GM23338 (cell line): ENCODE measurements around the gene ROR1. TPM values are rescaled to one million over a fixed set of nuclear protein-coding genes. Genes with fewer than 3 reads are reported as not detected.

Source experiments
- ATAC-seq: fragments of 200-7000 bp; cut with Tn5 transposase; 3 replicates; pipeline ENCODE4 v1.9.1; 2020
- DNase-seq: peaks from one replicate; pipeline ENCODE4 v3.0.0-alpha.2; 2015; ENCODE audit warnings: low spot score
- H2AFZ ChIP-seq: fragments of 200-600 bp; sonication (generic); 2 replicates; pipeline ENCODE4 v1.8.0; 2016; ENCODE audit warnings: antibody characterized with exemption, mild to moderate bottlenecking, moderate library complexity
- H3F3A ChIP-seq: fragments of 200-600 bp; sonication (generic); replicated peaks from 2 replicates; pipeline ENCODE4 v1.8.0; 2017; ENCODE audit warnings: antibody characterized with exemption, mixed run types, low read depth
- H3K27ac ChIP-seq: fragments of 200-600 bp; sonication (generic); 2 replicates; pipeline ENCODE4 v1.6.1; 2016; ENCODE audit warnings: low read depth
- H3K27me3 ChIP-seq: fragments of 200-600 bp; sonication (generic); 2 replicates; pipeline ENCODE4 v1.8.0; 2016; ENCODE audit warnings: mild to moderate bottlenecking, mixed run types, moderate library complexity; ENCODE audit not compliant: insufficient read depth
- H3K36me3 ChIP-seq: fragments of 200-600 bp; sonication (generic); 2 replicates; pipeline ENCODE4 v1.8.0; 2016; ENCODE audit warnings: mild to moderate bottlenecking; ENCODE audit not compliant: insufficient read depth
- H3K4me1 ChIP-seq: fragments of 200-600 bp; sonication (generic); 2 replicates; pipeline ENCODE4 v1.8.0; 2016; ENCODE audit warnings: mild to moderate bottlenecking, moderate library complexity; ENCODE audit not compliant: insufficient read depth
- H3K4me2 ChIP-seq: fragments of 200-600 bp; sonication (generic); 2 replicates; pipeline ENCODE4 v1.7.1; 2017; ENCODE audit warnings: mixed run types
- H3K4me3 ChIP-seq: fragments of 200-600 bp; sonication (generic); 2 replicates; pipeline ENCODE4 v1.6.1; 2016; ENCODE audit warnings: mixed run types
- H3K79me2 ChIP-seq: fragments of 200-600 bp; sonication (generic); replicated peaks from 2 replicates; pipeline ENCODE4 v1.8.0; 2017; ENCODE audit warnings: mild to moderate bottlenecking; ENCODE audit not compliant: insufficient read depth
- H3K9me2 ChIP-seq: fragments of 200-600 bp; sonication (generic); 2 replicates; pipeline ENCODE4 v1.8.0; 2017; ENCODE audit not compliant: insufficient read depth
- H4K20me1 ChIP-seq: fragments of 200-600 bp; sonication (generic); replicated peaks from 2 replicates; pipeline ENCODE4 v1.8.0; 2017; ENCODE audit warnings: mild to moderate bottlenecking; ENCODE audit not compliant: insufficient read depth
- H3K27ac Mint-ChIP-seq: 2 replicates; pipeline ENCODE4 v1.8.0; 2020; ENCODE audit warnings: inconsistent platforms, mild to moderate bottlenecking, moderate library complexity, mixed read lengths
- H3K27me3 Mint-ChIP-seq: 3 replicates; pipeline ENCODE4 v1.8.0; 2022; ENCODE audit warnings: low read depth, mild to moderate bottlenecking, moderate library complexity, mixed read lengths, inconsistent platforms; ENCODE audit not compliant: insufficient read depth, poor library complexity
- H3K36me3 Mint-ChIP-seq: 3 replicates; pipeline ENCODE4 v1.8.0; 2021; ENCODE audit warnings: low read depth, mild to moderate bottlenecking, inconsistent platforms, moderate library complexity, mixed read lengths
- H3K4me1 Mint-ChIP-seq: 3 replicates; pipeline ENCODE4 v1.8.0; 2020; ENCODE audit warnings: mild to moderate bottlenecking, inconsistent platforms, mixed read lengths
- H3K4me3 Mint-ChIP-seq: 3 replicates; pipeline ENCODE4 v1.8.0; 2021; ENCODE audit warnings: moderate library complexity, mild to moderate bottlenecking, inconsistent platforms, mixed read lengths
- H3K9me3 Mint-ChIP-seq: 3 replicates; pipeline ENCODE4 v1.8.0; 2020; ENCODE audit warnings: moderate library complexity, mild to moderate bottlenecking, inconsistent platforms, mixed read lengths
- CREB1 ChIP-seq: fragments of 250-450 bp; sonication (Bioruptor Pico); IDR thresholded peaks from 2 replicates; pipeline ENCODE4 v1.5.0; 2020; ENCODE audit warnings: low read depth, mild to moderate bottlenecking, moderate library complexity
- EZH2 ChIP-seq: fragments of 200-600 bp; sonication (generic); IDR thresholded peaks from one replicate; pipeline ENCODE4 v1.8.0; 2017; ENCODE audit warnings: antibody characterized with exemption, mild to moderate bottlenecking, low read depth; ENCODE audit not compliant: unreplicated experiment
- EZH2phosphoT487 ChIP-seq: fragments of 200-600 bp; sonication (generic); IDR thresholded peaks from one replicate; pipeline ENCODE4 v1.8.1; 2018; ENCODE audit warnings: antibody characterized with exemption; ENCODE audit not compliant: unreplicated experiment
- JUNB ChIP-seq: IDR thresholded peaks from one replicate; pipeline ENCODE4 v1.6.1; 2016; ENCODE audit warnings: antibody characterized with exemption; ENCODE audit not compliant: unreplicated experiment
- NANOG ChIP-seq: IDR thresholded peaks from 2 replicates; pipeline ENCODE4 v1.6.1; 2016; ENCODE audit warnings: antibody characterized with exemption, borderline replicate concordance
- POLR2AphosphoS5 ChIP-seq: IDR thresholded peaks from 2 replicates; pipeline ENCODE4 v1.6.1; 2016; ENCODE audit warnings: antibody characterized with exemption, low read depth
- STAT1 ChIP-seq: IDR thresholded peaks from one replicate; pipeline ENCODE4 v1.6.1; 2016; ENCODE audit warnings: antibody characterized with exemption; ENCODE audit not compliant: unreplicated experiment
- ZNF114 ChIP-seq: fragments of 250-450 bp; sonication (Bioruptor Pico); IDR thresholded peaks from 2 replicates; pipeline ENCODE4 v1.5.0; 2020; ENCODE audit warnings: mild to moderate bottlenecking, moderate library complexity
- ZNF331 ChIP-seq: fragments of 250-450 bp; sonication (Bioruptor Pico); IDR thresholded peaks from 2 replicates; pipeline ENCODE4 v1.5.0; 2020; ENCODE audit warnings: low read depth, mild to moderate bottlenecking, moderate library complexity
- polyA plus RNA-seq: library from polyadenylated mRNA; unstranded; fragments of >200 nt; fragmentation: Nextera tagmentation; extraction: Ambion mirVana; gene quantifications from 2 replicates; pipeline ENCODE4 v1.2.1, GENCODE V29; 2016
- total RNA-seq: library from RNA; depleted of rRNA; stranded (reverse); fragments of >200 nt; shearing (Covaris generic); gene quantifications from 2 replicates; pipeline ENCODE4 v1.2.3, GENCODE V29; 2014
- TF ChIP-seq, protein P1 (sequence below): fragments of 250-450 bp; sonication (Bioruptor Pico); IDR thresholded peaks from 2 replicates; pipeline ENCODE4 v1.5.0; 2020; ENCODE audit warnings: mild to moderate bottlenecking, moderate library complexity
- TF ChIP-seq, protein P2 (sequence below): IDR thresholded peaks from one replicate; pipeline ENCODE4 v1.6.1; 2018; ENCODE audit warnings: antibody characterized with exemption; ENCODE audit not compliant: unreplicated experiment
- TF ChIP-seq, protein P3 (sequence below): IDR thresholded peaks from 2 replicates; pipeline ENCODE4 v1.6.1; 2016; ENCODE audit warnings: antibody characterized with exemption
- TF ChIP-seq, protein P4 (sequence below), 2 experiments: fragments of 200-600 bp in 1 of 2; sonication (generic) in 1 of 2; conservative IDR thresholded peaks; 2 replicates each; pipeline versions ENCODE4 v1.5.1 to v1.6.1; 2016 to 2017; ENCODE audit warnings: antibody characterized with exemption in 2 of 2, low read depth in 2 of 2, mild to moderate bottlenecking in 2 of 2, moderate library complexity in 1 of 2

The ROR1 gene
- total and polyA plus RNA-seq, 2 experiments from 2014 or later = 59.7 to 96.0 TPM

DNA sequence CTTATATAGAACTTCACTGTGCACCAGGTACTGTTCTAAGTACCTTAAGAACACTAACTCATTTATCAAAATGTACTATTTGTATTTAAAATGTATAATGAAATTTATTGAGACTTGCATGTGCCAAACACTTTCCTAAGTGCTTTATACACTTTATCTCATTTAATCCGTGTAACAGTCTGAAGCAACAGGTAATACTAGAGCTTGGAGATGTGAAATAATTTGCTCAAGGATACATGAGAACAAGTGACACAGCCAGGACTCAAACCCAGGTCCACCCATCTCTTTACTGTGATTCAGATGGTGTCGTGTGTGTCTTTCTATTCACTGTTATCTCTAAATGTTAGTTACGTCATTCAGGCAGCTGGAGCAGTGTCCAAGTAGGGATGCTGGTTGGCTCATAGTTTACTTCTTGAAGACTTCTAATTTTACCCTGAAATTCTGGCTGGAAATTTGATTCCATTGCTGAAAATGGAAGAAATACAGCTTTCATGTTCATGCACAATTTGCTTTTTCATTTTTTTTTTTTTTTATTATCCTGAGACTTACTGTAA, 259.9 kb downstream of the ROR1 start (continued):
- TF ChIP-seq STAT1 (no peak), ZNF114 (CRISPR knock-in tag) (no peak), EZH2 (no peak)

DNA sequence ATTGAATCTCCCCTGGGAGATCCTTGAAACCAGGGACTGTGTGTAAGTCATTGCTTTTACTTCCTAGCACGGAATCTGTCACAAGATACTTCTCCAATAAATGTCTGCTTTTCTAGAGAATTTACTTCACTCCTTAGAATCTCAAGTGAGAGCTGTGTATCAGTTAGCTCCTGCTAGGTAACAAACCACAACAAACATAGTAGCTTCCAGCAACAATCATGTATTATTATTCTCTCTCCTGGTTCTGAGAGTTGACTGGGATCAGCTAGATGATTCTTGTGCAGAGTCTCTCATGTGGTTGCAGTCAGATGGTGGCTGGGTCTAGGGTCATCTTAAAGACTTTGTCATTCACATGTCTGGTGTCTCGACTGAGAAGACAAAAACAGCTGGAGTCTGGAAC, 262.7 kb downstream of the ROR1 start:
- H3K27me3 ChIP-seq = no peaks in the 10 kb centered on the region
- no peak overlapping the region for H3K4me3 ChIP-seq
- no peak overlapping the region for H3K4me2 ChIP-seq
- ATAC-seq (no peak), DNase-seq (no peak)
- peaks cover 21% of the 10 kb centered on the region for H3K36me3 Mint-ChIP-seq
- no peak overlapping the region for H3K27ac ChIP-seq
- 0 out of 2 replicates have a peak, but pooled peaks cover 12% of the 10 kb centered on the region for H4K20me1 ChIP-seq
- H3K9me2 ChIP-seq = no peaks in the 10 kb centered on the region; the same call in 1 of the 2 replicates
- H3K4me3 Mint-ChIP-seq = no peak overlapping the region
- peaks cover 28% of the 10 kb centered on the region for H3K4me1 ChIP-seq
- peaks cover 38% of the 10 kb centered on the region for H3K4me1 Mint-ChIP-seq
- no peaks in the 10 kb centered on the region for H3F3A ChIP-seq
- no peak overlapping the region for H2AFZ ChIP-seq
- H3K36me3 ChIP-seq = no peaks in the 10 kb centered on the region
- no peak overlapping the region for H3K27ac Mint-ChIP-seq
- TF ChIP-seq, protein P1, sequence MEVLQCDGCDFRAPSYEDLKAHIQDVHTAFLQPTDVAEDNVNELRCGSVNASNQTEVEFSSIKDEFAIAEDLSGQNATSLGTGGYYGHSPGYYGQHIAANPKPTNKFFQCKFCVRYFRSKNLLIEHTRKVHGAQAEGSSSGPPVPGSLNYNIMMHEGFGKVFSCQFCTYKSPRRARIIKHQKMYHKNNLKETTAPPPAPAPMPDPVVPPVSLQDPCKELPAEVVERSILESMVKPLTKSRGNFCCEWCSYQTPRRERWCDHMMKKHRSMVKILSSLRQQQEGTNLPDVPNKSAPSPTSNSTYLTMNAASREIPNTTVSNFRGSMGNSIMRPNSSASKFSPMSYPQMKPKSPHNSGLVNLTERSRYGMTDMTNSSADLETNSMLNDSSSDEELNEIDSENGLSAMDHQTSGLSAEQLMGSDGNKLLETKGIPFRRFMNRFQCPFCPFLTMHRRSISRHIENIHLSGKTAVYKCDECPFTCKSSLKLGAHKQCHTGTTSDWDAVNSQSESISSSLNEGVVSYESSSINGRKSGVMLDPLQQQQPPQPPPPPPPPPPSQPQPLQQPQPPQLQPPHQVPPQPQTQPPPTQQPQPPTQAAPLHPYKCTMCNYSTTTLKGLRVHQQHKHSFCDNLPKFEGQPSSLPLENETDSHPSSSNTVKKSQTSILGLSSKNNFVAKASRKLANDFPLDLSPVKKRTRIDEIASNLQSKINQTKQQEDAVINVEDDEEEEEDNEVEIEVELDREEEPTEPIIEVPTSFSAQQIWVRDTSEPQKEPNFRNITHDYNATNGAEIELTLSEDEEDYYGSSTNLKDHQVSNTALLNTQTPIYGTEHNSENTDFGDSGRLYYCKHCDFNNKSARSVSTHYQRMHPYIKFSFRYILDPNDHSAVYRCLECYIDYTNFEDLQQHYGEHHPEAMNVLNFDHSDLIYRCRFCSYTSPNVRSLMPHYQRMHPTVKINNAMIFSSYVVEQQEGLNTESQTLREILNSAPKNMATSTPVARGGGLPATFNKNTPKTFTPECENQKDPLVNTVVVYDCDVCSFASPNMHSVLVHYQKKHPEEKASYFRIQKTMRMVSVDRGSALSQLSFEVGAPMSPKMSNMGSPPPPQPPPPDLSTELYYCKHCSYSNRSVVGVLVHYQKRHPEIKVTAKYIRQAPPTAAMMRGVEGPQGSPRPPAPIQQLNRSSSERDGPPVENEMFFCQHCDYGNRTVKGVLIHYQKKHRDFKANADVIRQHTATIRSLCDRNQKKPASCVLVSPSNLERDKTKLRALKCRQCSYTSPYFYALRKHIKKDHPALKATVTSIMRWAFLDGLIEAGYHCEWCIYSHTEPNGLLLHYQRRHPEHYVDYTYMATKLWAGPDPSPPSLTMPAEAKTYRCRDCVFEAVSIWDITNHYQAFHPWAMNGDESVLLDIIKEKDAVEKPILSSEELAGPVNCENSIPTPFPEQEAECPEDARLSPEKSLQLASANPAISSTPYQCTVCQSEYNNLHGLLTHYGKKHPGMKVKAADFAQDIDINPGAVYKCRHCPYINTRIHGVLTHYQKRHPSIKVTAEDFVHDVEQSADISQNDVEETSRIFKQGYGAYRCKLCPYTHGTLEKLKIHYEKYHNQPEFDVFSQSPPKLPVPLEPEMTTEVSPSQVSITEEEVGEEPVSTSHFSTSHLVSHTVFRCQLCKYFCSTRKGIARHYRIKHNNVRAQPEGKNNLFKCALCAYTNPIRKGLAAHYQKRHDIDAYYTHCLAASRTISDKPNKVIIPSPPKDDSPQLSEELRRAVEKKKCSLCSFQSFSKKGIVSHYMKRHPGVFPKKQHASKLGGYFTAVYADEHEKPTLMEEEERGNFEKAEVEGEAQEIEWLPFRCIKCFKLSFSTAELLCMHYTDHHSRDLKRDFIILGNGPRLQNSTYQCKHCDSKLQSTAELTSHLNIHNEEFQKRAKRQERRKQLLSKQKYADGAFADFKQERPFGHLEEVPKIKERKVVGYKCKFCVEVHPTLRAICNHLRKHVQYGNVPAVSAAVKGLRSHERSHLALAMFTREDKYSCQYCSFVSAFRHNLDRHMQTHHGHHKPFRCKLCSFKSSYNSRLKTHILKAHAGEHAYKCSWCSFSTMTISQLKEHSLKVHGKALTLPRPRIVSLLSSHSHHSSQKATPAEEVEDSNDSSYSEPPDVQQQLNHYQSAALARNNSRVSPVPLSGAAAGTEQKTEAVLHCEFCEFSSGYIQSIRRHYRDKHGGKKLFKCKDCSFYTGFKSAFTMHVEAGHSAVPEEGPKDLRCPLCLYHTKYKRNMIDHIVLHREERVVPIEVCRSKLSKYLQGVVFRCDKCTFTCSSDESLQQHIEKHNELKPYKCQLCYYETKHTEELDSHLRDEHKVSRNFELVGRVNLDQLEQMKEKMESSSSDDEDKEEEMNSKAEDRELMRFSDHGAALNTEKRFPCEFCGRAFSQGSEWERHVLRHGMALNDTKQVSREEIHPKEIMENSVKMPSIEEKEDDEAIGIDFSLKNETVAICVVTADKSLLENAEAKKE (CRISPR knock-in tag) = no peak
- no peak for TF ChIP-seq EZH2phosphoT487
- no peak for TF ChIP-seq ZNF331 (CRISPR knock-in tag)
- TF ChIP-seq STAT1 = no peak
- TF ChIP-seq, protein P2, sequence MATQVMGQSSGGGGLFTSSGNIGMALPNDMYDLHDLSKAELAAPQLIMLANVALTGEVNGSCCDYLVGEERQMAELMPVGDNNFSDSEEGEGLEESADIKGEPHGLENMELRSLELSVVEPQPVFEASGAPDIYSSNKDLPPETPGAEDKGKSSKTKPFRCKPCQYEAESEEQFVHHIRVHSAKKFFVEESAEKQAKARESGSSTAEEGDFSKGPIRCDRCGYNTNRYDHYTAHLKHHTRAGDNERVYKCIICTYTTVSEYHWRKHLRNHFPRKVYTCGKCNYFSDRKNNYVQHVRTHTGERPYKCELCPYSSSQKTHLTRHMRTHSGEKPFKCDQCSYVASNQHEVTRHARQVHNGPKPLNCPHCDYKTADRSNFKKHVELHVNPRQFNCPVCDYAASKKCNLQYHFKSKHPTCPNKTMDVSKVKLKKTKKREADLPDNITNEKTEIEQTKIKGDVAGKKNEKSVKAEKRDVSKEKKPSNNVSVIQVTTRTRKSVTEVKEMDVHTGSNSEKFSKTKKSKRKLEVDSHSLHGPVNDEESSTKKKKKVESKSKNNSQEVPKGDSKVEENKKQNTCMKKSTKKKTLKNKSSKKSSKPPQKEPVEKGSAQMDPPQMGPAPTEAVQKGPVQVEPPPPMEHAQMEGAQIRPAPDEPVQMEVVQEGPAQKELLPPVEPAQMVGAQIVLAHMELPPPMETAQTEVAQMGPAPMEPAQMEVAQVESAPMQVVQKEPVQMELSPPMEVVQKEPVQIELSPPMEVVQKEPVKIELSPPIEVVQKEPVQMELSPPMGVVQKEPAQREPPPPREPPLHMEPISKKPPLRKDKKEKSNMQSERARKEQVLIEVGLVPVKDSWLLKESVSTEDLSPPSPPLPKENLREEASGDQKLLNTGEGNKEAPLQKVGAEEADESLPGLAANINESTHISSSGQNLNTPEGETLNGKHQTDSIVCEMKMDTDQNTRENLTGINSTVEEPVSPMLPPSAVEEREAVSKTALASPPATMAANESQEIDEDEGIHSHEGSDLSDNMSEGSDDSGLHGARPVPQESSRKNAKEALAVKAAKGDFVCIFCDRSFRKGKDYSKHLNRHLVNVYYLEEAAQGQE = no peak
- TF ChIP-seq EZH2 = no peak
- no peak for TF ChIP-seq POLR2AphosphoS5
- TF ChIP-seq JUNB = no peak
- no peak for TF ChIP-seq ZNF114 (CRISPR knock-in tag)
- TF ChIP-seq CREB1 (CRISPR knock-in tag) = no peak
- TF ChIP-seq NANOG = no peak
- TF ChIP-seq, protein P3, sequence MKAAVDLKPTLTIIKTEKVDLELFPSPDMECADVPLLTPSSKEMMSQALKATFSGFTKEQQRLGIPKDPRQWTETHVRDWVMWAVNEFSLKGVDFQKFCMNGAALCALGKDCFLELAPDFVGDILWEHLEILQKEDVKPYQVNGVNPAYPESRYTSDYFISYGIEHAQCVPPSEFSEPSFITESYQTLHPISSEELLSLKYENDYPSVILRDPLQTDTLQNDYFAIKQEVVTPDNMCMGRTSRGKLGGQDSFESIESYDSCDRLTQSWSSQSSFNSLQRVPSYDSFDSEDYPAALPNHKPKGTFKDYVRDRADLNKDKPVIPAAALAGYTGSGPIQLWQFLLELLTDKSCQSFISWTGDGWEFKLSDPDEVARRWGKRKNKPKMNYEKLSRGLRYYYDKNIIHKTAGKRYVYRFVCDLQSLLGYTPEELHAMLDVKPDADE = no peak
- TF ChIP-seq, protein P4, sequence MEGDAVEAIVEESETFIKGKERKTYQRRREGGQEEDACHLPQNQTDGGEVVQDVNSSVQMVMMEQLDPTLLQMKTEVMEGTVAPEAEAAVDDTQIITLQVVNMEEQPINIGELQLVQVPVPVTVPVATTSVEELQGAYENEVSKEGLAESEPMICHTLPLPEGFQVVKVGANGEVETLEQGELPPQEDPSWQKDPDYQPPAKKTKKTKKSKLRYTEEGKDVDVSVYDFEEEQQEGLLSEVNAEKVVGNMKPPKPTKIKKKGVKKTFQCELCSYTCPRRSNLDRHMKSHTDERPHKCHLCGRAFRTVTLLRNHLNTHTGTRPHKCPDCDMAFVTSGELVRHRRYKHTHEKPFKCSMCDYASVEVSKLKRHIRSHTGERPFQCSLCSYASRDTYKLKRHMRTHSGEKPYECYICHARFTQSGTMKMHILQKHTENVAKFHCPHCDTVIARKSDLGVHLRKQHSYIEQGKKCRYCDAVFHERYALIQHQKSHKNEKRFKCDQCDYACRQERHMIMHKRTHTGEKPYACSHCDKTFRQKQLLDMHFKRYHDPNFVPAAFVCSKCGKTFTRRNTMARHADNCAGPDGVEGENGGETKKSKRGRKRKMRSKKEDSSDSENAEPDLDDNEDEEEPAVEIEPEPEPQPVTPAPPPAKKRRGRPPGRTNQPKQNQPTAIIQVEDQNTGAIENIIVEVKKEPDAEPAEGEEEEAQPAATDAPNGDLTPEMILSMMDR (conservative IDR thresholded peaks at IDR 0.05; ENCODE audit: low read depth in 2 of 2) = no peak
- H3K27me3 Mint-ChIP-seq = no peaks in the 10 kb centered on the region
- peaks cover 29% of the 10 kb centered on the region for H3K79me2 ChIP-seq
- H3K9me3 Mint-ChIP-seq = no peaks in the 10 kb centered on the region
